Activated T-cell treated with anti-CD3 and anti-CD28 coated beads for 1 hour (primary cell): ENCODE results near the gene OR52A5.

Source experiments
- DNase-seq: peaks from one replicate; pipeline ENCODE4 v3.0.0-alpha.2; 2020; ENCODE audit warnings: low read depth

Gene OR52A5

GRCh38 chr11:5115339-5115738, 22.8 kb downstream of the OR52A5 start:
- DNase-seq = no peak

DNA sequence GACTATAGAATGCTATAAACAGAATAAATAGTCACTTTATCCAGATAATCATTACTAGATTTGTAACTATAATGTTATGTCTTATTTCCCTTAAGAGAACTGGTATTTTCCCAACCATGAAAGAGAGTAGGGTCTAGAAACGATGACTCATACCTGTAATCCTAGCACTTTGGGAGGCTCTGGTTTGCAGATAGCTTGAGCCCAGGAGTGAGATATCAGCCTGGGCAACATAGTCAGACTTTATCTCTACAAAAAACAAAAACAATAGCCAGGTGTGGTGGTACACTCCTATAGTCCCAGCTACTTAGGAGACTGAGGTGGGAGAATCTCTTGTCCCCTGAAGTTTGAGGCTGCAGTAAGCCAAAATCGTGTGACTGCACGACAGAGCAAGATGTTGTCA, 30.9 kb downstream of the OR52A5 start:
- DNase-seq = no peak

DNA sequence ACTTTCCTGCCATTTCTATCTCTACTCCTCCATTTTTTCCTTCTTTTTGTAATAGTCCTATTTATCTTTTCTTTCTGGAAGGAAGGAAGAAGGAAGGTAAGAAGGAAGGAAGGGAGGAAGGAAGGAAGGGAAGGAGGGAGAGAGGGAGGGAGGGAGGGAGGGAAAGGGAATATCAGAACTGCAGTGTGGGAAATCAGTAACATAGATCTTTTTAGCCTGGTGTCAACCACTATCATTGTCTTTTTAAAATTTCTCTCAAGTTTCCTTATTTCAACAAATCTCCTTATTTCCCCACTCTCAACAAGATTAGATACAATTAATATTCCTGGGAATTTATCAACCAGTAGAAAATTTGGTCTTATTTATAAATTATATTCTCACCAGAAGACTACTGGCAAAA, 35.1 kb downstream of the OR52A5 start:
- DNase-seq = no peak

GRCh38 chr11:5102246-5102645, 35.9 kb downstream of the OR52A5 start:
- no peak for DNase-seq

- no peak for DNase-seq
These were observed 42.1 kb downstream of the OR52A5 start for GRCh38 chr11:5096011-5096410.

DNA sequence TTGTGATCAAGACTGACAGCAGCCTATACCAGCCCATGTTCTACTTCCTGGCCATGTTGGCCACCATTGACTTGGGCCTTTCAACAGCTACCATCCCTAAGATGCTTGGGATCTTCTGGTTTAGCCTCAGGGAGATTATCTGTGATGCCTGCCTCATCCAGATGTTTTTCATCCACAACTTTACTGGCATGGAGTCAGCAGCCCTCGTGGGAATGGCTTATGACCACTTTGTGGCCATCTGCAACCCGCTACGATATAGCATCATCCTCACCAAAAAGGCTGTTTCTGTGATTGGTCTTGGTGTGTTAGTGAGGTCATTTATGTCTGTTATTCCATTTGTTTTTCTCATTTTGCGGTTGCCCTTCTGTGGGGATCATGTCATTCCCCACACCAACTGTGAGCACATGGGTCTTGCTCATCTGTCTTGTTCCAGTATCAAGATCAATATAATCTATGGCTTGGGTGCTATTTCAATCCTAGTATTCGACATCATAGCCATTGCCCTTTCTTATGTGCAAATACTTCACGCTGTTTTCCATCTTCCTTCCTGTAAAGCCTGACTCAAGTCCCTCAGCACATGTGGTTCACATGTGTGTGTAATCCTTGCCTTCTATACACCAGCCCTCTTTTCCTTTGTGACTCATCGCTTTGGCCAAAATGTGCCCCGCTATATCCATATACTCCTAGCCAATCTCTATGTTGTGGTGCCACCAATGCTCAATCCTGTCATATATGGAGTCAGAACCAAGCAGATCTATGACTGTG, 45.2 kb downstream of the OR52A5 start:
- no peak for DNase-seq

DNA sequence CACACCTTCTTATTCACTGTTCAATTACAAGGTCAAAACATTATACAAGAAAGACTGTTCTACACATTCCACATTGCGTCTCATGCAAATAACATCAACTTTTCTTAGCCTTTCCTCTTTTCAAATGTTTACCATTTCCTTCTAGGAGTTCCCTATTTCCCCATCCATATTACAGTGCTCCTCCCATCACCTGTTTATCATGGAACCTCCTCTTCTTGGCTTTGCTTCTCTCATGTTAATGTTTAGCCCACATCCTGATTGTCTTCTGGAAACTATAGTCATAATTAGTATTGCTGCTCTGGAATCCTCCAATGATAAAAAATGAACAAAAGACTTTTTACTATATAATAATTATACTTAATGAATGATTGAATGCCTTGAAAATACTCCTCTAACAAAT, 47.5 kb downstream of the OR52A5 start:
- no peak for DNase-seq

GRCh38 chr11:5088556-5088955, 49.6 kb downstream of the OR52A5 start:
- DNase-seq = no peak

GRCh38 chr11:5083602-5084001, 54.6 kb downstream of the OR52A5 start:
- DNase-seq = no peak

DNA sequence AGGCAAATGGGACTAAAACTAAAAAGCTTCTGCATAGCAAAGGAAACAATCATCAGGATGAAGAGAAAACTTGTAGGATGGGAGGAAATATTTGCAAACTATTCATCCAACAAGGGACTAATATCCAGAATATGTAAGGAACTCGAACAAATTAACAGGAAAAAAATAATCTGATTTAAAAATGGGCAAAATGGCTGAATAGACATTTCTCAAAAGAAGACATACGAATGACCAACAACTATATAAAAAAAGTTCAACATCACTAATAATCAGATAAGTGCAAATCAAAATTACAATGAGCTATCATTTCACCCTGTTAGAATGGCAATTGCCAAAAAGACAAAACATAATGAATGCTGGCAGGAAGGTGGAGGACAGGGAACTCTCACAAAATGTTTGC, 56.8 kb downstream of the OR52A5 start:
- DNase-seq = no peak
